Measurements from ENCODE around the gene UBAP2L.

UBAP2L gene

GRCh38 chr1:154183046-154183915 is 37.5 kb upstream of the UBAP2L start:
- peak; percentile 2 for TF ChIP-seq CTCF (IDR thresholded peaks at IDR 0.05; ENCODE audit: borderline replicate concordance, control extremely low read depth, extremely low read depth, insufficient read depth, missing control alignments)
- in situ Hi-C loops (cut with MboI; ENCODE audit: low sequenced_read_pairs, unreplicated experiment) = no loop called here
- DNase-seq (ENCODE audit: low spot score) = peak; percentile 96

- in situ Hi-C loops (cut with MboI; ENCODE audit: low sequenced_read_pairs, unreplicated experiment) = no loop called here
- DNase-seq (ENCODE audit: low spot score) = peak; percentile 72
- TF ChIP-seq CTCF (IDR thresholded peaks at IDR 0.05; ENCODE audit: borderline replicate concordance, control extremely low read depth, extremely low read depth, insufficient read depth, missing control alignments) = peak; percentile 62
These were observed 34.6 kb upstream of the UBAP2L start for GRCh38 chr1:154186177-154186576.

DNA sequence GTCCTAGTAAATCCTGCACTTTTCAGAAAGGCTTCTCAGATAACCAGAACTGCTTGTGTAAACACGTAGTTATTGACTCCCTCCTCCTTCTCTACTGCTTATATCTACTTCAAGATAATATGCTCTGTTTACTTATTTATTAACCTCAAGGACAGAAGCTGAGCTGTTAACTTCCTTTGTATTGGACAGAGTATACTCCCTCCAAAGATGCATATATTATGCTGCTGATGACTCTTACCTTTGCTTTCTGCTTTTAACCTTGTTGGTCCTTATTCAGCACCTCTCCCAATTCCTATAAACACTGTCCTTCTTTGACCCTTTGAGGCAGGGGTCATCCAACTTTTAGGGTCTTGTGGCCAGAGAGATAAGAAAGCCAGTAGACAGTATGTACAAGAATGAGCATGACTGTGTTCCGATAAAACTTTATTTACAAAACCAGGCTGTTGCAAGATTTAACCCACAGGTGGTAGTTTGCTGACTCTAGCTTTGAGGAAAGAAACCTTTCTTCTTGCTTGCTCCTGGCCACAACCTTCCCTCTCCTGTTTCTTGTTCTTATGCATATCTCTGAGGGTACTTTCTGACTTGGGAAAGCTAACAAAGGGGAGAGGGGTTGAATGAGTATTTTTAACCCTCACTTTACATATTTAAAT is 33.8 kb upstream of the UBAP2L start:
- in situ Hi-C loops (cut with MboI; ENCODE audit: low sequenced_read_pairs, unreplicated experiment) = no loop called here
- no peak for DNase-seq (ENCODE audit: low spot score)
- no peak for TF ChIP-seq CTCF (IDR thresholded peaks at IDR 0.05; ENCODE audit: borderline replicate concordance, control extremely low read depth, extremely low read depth, insufficient read depth, missing control alignments)

GRCh38 chr1:154190550-154190949 is 30.2 kb upstream of the UBAP2L start:
- TF ChIP-seq CTCF (IDR thresholded peaks at IDR 0.05; ENCODE audit: borderline replicate concordance, control extremely low read depth, extremely low read depth, insufficient read depth, missing control alignments) = no peak
- in situ Hi-C loops (cut with MboI; ENCODE audit: low sequenced_read_pairs, unreplicated experiment) = loop anchor here (10.0 kb wide), 1 partner anchor 144 kb away; no protein-coding TSS in a partner anchor
- DNase-seq (ENCODE audit: low spot score) = no peak

DNA sequence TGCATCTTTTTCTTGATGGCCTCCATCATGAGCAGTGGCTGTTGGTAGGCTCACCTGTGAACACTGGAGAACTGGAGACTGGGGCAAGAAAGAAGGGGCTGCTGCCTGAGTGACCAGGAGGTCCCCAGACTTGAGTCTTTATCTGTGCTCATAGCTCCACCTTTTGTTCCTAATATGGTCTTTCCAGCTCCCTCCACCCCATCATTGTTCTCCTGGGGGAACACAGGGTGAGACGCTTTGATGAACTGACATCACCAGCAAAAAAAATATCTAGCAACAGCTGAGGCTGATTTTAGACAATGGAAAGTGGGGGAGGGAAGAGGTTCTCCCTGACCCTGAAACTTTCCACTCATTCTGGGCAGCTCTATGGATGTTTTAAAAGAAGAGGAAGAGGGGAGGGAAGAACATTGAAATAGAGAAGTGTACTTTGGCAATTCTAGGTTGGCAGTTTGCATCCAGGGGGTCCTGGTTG is 28.7 kb upstream of the UBAP2L start, which contains the start of gene TPM3:
TSS of gene TPM3 (minus strand) at position 111 of the 472 bp plus-strand sequence. CDS start at position 29, 82 bp downstream.
- DNase-seq (ENCODE audit: low spot score) = no peak
- TF ChIP-seq CTCF (IDR thresholded peaks at IDR 0.05; ENCODE audit: borderline replicate concordance, control extremely low read depth, extremely low read depth, insufficient read depth, missing control alignments) = no peak
- in situ Hi-C loops (cut with MboI; ENCODE audit: low sequenced_read_pairs, unreplicated experiment) = loop anchor here (10.0 kb wide), 1 partner anchor 143 kb away; no protein-coding TSS in a partner anchor

DNA sequence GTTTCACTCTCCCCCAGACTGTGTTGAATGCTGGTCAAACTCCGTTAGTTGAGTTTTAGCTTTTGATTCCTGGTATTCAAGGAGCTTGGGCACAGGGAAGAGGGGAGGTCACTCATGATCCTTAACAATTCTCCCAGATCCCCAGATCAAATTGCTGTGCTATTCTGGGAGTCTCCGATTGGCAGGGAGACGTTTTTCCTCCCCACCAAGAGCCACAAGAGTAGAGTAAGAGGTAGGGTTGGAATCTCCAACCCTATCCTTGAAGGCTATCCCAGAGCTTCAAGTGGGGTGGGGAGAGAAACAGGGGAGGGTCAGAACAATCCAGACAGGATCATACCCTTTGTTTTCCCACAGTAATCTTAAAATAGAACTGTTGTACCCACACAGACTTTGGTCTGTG is 28.3 kb upstream of the UBAP2L start:
- TF ChIP-seq CTCF (IDR thresholded peaks at IDR 0.05; ENCODE audit: borderline replicate concordance, control extremely low read depth, extremely low read depth, insufficient read depth, missing control alignments) = no peak
- DNase-seq (ENCODE audit: low spot score) = no peak

More for the DNA sequence above, 28.3 kb upstream of the UBAP2L start:
- in situ Hi-C loops (cut with MboI; ENCODE audit: low sequenced_read_pairs, unreplicated experiment) = loop anchor here (10.0 kb wide), 1 partner anchor 142 kb away; no protein-coding TSS in a partner anchor
